OCI-LY3 (cell line): Measurements from ENCODE around the gene PLA2G4E.

ENCODE experiments used
- H2AFZ ChIP-seq: fragments of 200-600, 300-600 bp; shearing (Covaris generic); 2 replicates; pipeline ENCODE4 v1.6.0; 2014; ENCODE audit warnings: antibody characterized with exemption, low read depth, low read length
- H3K27ac ChIP-seq: fragments of 200-600, 300-600 bp; sonication (generic); 2 replicates; pipeline ENCODE4 v1.5.1; 2014; ENCODE audit warnings: mild to moderate bottlenecking, low read length, moderate library complexity, mixed read lengths
- H3K27me3 ChIP-seq: fragments of 200-600, 300-600 bp; sonication (generic); 2 replicates; pipeline ENCODE4 v1.6.1; 2014; ENCODE audit warnings: low read depth, low read length, mixed read lengths
- H3K36me3 ChIP-seq: fragments of 200-600, 300-600 bp; sonication (generic); replicated peaks from 2 replicates; pipeline ENCODE3; 2014; ENCODE audit warnings: low read depth, low read length, mixed read lengths
- H3K4me1 ChIP-seq: fragments of 300-600, 200-600 bp; sonication (generic); 2 replicates; pipeline ENCODE4 v1.6.1; 2014; ENCODE audit warnings: low read length, mixed read lengths
- H3K4me2 ChIP-seq: fragments of 200-600, 300-600 bp; sonication (generic); 2 replicates; pipeline ENCODE4 v1.6.1; 2014; ENCODE audit warnings: low read length, mixed read lengths
- H3K4me3 ChIP-seq: fragments of 300-600, 200-600 bp; sonication (generic); 2 replicates; pipeline ENCODE4 v1.5.1; 2014; ENCODE audit warnings: antibody characterized with exemption, mild to moderate bottlenecking, low read length, moderate library complexity
- H3K79me2 ChIP-seq: fragments of 300-600, 200-600 bp; shearing (Covaris generic); 2 replicates; pipeline ENCODE4 v1.6.1; 2014; ENCODE audit warnings: mild to moderate bottlenecking, low read length, mixed read lengths
- H3K9ac ChIP-seq: fragments of 300-600, 200-600 bp; shearing (Covaris generic); 2 replicates; pipeline ENCODE4 v1.6.0; 2014; ENCODE audit warnings: mild to moderate bottlenecking, low read length, moderate library complexity
- H3K9me3 ChIP-seq: fragments of 200-600, 300-600 bp; shearing (Covaris generic); 2 replicates; pipeline ENCODE4 v1.6.1; 2014; ENCODE audit warnings: low read length, mixed read lengths; ENCODE audit not compliant: insufficient read depth
- H4K20me1 ChIP-seq: fragments of 200-600, 300-600 bp; sonication (generic); 2 replicates; pipeline ENCODE4 v1.6.1; 2016; ENCODE audit warnings: low read length, mixed read lengths; ENCODE audit not compliant: insufficient read depth
- EZH2phosphoT487 ChIP-seq: fragments of 200-600 bp; shearing (Covaris generic); IDR thresholded peaks from 2 replicates; pipeline ENCODE4 v1.6.1; 2018; ENCODE audit warnings: antibody characterized with exemption, mixed run types, low read depth
- TF ChIP-seq, protein P1 (sequence below): fragments of 200-600, 300-600 bp; sonication (generic); IDR thresholded peaks from 2 replicates; pipeline ENCODE4 v1.5.1; 2014; ENCODE audit warnings: antibody characterized with exemption, low read length, low read depth

PLA2G4E gene

DNA sequence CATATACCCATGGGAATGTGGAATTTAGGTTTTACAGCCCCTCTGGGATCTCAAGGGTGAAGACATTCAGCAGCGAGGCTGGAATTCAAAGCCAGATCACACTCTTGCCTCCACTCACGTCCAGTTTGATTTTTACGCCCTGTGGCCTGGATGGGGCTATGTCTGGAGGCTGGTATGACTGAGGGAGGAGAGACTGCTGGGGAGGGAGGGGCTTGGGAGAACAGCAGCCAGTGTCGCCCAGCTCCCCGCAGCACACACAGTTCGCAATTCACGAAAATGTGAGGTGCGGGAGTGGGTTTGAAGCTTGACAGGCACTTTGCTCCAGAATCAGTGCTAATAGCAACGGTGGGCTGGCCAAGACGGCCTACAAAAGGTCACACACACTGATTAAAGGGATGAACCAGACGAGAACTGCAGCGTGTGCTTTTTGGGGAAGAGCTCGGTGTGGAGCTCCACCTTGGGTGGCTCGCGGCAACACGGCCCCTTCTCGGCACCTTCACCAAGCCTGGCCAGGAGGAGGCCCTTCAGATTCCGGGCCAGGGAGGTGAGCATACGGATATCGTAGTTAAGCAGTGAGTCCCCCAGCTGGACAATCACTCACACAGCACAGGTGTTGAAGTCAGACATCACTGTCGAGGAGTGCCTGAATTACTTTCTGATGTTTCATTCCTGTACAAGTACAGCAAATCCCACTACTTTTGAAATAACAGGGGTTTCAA is 64.9 kb downstream of the PLA2G4E start:
- H3K4me3 ChIP-seq, result no peak overlapping the region
- peaks cover 22% of the 10 kb centered on the region; the same call in 1 of the 2 replicates for H4K20me1 ChIP-seq
- H3K4me1 ChIP-seq, result 0 out of 2 replicates have a peak, but pooled peaks cover 4% of the 10 kb centered on the region
- H3K79me2 ChIP-seq, result peaks cover 20% of the 10 kb centered on the region
- no peaks in the 10 kb centered on the region for H3K9me3 ChIP-seq
- no peaks in the 10 kb centered on the region for H3K27me3 ChIP-seq
- H3K4me2 ChIP-seq, result no peak overlapping the region
- no peak overlapping the region for H3K27ac ChIP-seq
- H3K36me3 ChIP-seq, result peaks cover 17% of the 10 kb centered on the region
- H3K9ac ChIP-seq, result no peak overlapping the region
- no peak for TF ChIP-seq EZH2phosphoT487
- TF ChIP-seq, protein P1, sequence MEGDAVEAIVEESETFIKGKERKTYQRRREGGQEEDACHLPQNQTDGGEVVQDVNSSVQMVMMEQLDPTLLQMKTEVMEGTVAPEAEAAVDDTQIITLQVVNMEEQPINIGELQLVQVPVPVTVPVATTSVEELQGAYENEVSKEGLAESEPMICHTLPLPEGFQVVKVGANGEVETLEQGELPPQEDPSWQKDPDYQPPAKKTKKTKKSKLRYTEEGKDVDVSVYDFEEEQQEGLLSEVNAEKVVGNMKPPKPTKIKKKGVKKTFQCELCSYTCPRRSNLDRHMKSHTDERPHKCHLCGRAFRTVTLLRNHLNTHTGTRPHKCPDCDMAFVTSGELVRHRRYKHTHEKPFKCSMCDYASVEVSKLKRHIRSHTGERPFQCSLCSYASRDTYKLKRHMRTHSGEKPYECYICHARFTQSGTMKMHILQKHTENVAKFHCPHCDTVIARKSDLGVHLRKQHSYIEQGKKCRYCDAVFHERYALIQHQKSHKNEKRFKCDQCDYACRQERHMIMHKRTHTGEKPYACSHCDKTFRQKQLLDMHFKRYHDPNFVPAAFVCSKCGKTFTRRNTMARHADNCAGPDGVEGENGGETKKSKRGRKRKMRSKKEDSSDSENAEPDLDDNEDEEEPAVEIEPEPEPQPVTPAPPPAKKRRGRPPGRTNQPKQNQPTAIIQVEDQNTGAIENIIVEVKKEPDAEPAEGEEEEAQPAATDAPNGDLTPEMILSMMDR, result no peak
- H2AFZ ChIP-seq, result no peak overlapping the region

DNA sequence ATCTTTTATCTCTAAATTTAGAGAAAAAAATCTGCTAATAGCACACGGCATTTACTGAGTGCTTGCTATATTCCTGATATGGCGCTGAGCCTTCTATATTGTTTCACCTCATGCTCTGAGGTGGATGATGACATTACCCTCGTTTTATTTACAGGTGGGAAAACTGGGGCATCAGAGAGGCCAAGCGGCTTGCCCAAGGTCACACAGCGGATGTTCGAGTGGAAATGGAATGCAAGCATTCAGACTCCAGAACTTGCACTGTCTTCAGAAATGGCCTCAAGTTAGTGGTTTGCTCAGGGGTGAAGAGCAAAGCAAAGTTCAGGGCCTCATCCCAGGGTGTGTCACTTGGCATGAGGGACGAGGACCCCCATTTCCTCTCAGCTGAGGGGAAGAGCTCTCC is 65.7 kb downstream of the PLA2G4E start:
- Histone ChIP-seq H3K27ac (no peak overlapping the region), H3K79me2 (peaks cover 15% of the 10 kb centered on the region), H3K4me1 (0 out of 2 replicates have a peak, but pooled peaks cover 4% of the 10 kb centered on the region), H3K4me3 (no peak overlapping the region), H3K4me2 (no peak overlapping the region), H4K20me1 (peaks cover 22% of the 10 kb centered on the region; the same call in 1 of the 2 replicates), H3K9me3 (no peaks in the 10 kb centered on the region), H3K9ac (no peak overlapping the region), H3K36me3 (peaks cover 17% of the 10 kb centered on the region), H2AFZ (no peak overlapping the region), H3K27me3 (no peaks in the 10 kb centered on the region)
- TF ChIP-seq, protein P1, result no peak
- TF ChIP-seq EZH2phosphoT487, result no peak

DNA sequence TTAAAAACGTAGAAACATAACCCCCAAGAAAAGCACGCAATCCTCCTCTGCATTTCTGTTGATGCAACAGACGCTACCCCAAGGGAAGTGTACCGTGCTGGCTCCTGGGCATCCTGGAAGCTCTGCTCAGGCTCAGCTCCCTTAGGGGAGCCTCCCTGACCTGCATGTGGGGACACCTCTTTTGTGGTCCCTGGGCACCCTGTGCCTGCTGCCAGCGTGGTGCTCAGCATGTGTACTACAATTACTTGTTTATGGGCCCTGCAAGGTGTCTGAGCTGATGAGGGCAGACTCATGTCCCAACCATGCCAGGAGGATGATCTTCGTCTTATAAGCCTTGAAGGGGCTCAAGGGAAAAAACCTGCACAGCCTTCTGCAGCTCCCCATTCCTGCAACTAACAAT is 66.8 kb downstream of the PLA2G4E start:
- TF ChIP-seq, protein P1, result no peak
- no peak for TF ChIP-seq EZH2phosphoT487
- peaks cover 12% of the 10 kb centered on the region; the same call in 1 of the 2 replicates for H3K79me2 ChIP-seq
- H3K36me3 ChIP-seq, result peaks cover 18% of the 10 kb centered on the region

DNA sequence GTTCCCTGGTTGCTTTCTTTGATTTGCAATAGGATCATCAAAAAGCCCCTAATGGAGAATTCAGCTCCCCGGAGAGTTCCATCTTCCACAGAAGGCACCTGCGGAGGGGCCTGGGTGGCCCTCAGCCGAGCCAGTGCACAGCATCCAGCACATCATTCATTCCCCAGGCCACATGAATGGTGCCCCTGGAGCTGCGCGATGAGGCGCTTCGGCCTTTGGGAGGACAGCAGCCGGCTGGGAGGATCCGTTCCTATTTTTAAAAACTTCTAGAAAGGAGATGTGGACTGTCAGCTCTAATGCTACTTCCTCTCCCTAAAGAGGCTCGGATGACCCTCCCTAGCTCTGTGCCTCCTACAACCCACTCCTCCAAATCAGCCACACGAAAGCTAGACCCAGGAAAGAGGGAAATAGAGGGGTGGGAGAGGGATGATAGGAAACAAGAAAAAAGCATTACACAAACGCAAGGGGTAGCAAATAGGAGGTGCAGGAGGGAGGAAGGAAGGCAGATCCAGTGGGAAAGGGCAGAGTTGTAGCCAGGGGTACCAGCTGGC is 68.8 kb downstream of the PLA2G4E start:
- peaks cover 18% of the 10 kb centered on the region for H3K36me3 ChIP-seq
- H3K4me2 ChIP-seq, result no peak overlapping the region
- TF ChIP-seq EZH2phosphoT487, result no peak
- TF ChIP-seq, protein P1, result no peak
- H3K79me2 ChIP-seq, result peaks cover 7% of the 10 kb centered on the region; the same call in 1 of the 2 replicates
- H3K4me3 ChIP-seq, result no peak overlapping the region
- no peaks in the 10 kb centered on the region for H3K9me3 ChIP-seq
- H3K4me1 ChIP-seq, result no peaks in the 10 kb centered on the region
- peaks cover 8% of the 10 kb centered on the region; the same call in 1 of the 2 replicates for H4K20me1 ChIP-seq
- H2AFZ ChIP-seq, result no peak overlapping the region
- H3K9ac ChIP-seq, result no peak overlapping the region
- no peaks in the 10 kb centered on the region for H3K27me3 ChIP-seq
- H3K27ac ChIP-seq, result no peak overlapping the region

More for the DNA sequence above, 66.8 kb downstream of the PLA2G4E start:
- no peak overlapping the region for H3K27ac ChIP-seq
- no peak overlapping the region for H3K9ac ChIP-seq
- no peak overlapping the region for H3K4me3 ChIP-seq
- H3K4me2 ChIP-seq, result no peak overlapping the region
- H3K27me3 ChIP-seq, result no peaks in the 10 kb centered on the region
- H2AFZ ChIP-seq, result no peak overlapping the region
- 0 out of 2 replicates have a peak, but pooled peaks cover 4% of the 10 kb centered on the region for H3K4me1 ChIP-seq
- H3K9me3 ChIP-seq, result no peaks in the 10 kb centered on the region
- H4K20me1 ChIP-seq, result peaks cover 22% of the 10 kb centered on the region; the same call in 1 of the 2 replicates
